IMR-90 (cell line): ENCODE data around the gene LLGL2. TPM values are rescaled to one million over a fixed set of nuclear protein-coding genes. Genes with fewer than 3 reads are reported as not detected.

Experiments used
- ATAC-seq: fragments of 200-7000 bp; cut with Tn5 transposase; 2 replicates; pipeline ENCODE4 v1.9.1; 2020; ENCODE audit warnings: low read depth, mild to moderate bottlenecking, moderate library complexity
- BruUV-seq: library from RNA; stranded (reverse); fragments of 400-500 nt; replicated peaks from 2 replicates; lab custom pipeline; 2021; lab: Mats Ljungman, UMichigan
- CTCF ChIA-PET: fragments of 300-600 bp; formaldehyde crosslinking; extraction: SDS; loops from one replicate; lab custom pipeline; 2021; ENCODE audit warnings: antibody characterized with exemption; lab: Yijun Ruan, JAX
- POLR2A ChIA-PET: fragments of 300-600 bp; sonication (Branson Sonifier 250); formaldehyde crosslinking; loops from one replicate; lab custom pipeline; 2022; ENCODE audit warnings: antibody characterized with exemption; ENCODE audit not compliant: unreplicated experiment; lab: Charles Lee
- DNase-seq: peaks from one replicate; pipeline ENCODE4 v3.0.0; 2013
- H2AFZ ChIP-seq: replicated peaks from 2 replicates; pipeline ENCODE3; 2013; ENCODE audit warnings: low read length, mild to moderate bottlenecking; ENCODE audit not compliant: poor library complexity
- H2AK5ac ChIP-seq: 2 replicates; pipeline ENCODE4 v1.6.1; 2013; ENCODE audit warnings: low read depth, low read length, inconsistent platforms
- H2AK9ac ChIP-seq: replicated peaks from 2 replicates; pipeline ENCODE3; 2013; ENCODE audit warnings: mild to moderate bottlenecking, low read depth, low read length, moderate library complexity; ENCODE audit not compliant: poor library complexity
- H2BK120ac ChIP-seq: 2 replicates; pipeline ENCODE4 v1.6.1; 2013; ENCODE audit warnings: low read depth, low read length, inconsistent platforms
- H2BK15ac ChIP-seq: 3 replicates; pipeline ENCODE4 v1.6.1; 2013; ENCODE audit warnings: low read depth, low read length, inconsistent platforms
- H2BK20ac ChIP-seq: 2 replicates; pipeline ENCODE4 v1.6.1; 2013; ENCODE audit warnings: low read depth, mild to moderate bottlenecking, inconsistent platforms, low read length, moderate library complexity
- H2BK5ac ChIP-seq: 2 replicates; pipeline ENCODE4 v1.6.1; 2013; ENCODE audit warnings: mild to moderate bottlenecking, low read depth, low read length, inconsistent platforms; ENCODE audit not compliant: poor library complexity, severe bottlenecking
- H3K14ac ChIP-seq: replicated peaks from 2 replicates; pipeline ENCODE4 v1.6.1; 2013; ENCODE audit warnings: low read depth, low read length, inconsistent platforms
- H3K18ac ChIP-seq: 2 replicates; pipeline ENCODE4 v1.6.1; 2013; ENCODE audit warnings: low read depth, low read length, control low read depth
- H3K23ac ChIP-seq: 2 replicates; pipeline ENCODE4 v1.6.1; 2013; ENCODE audit warnings: low read depth, low read length, inconsistent platforms
- H3K27ac ChIP-seq: 2 replicates; pipeline ENCODE4 v1.5.1; 2013; ENCODE audit warnings: mild to moderate bottlenecking, control low read depth, low read length; ENCODE audit not compliant: insufficient read depth
- H3K27me3 ChIP-seq: 2 replicates; pipeline ENCODE4 v1.6.1; 2013; ENCODE audit warnings: low read length; ENCODE audit not compliant: control insufficient read depth, insufficient read depth
- H3K36me3 ChIP-seq: 2 replicates; pipeline ENCODE4 v1.6.1; 2013; ENCODE audit warnings: low read length, mixed read lengths; ENCODE audit not compliant: control insufficient read depth, insufficient read depth
- H3K4ac ChIP-seq: 2 replicates; pipeline ENCODE4 v1.6.1; 2013; ENCODE audit warnings: low read depth, low read length, inconsistent platforms
- H3K4me1 ChIP-seq: 2 replicates; pipeline ENCODE4 v1.6.1; 2013; ENCODE audit warnings: low read length, mixed read lengths; ENCODE audit not compliant: control insufficient read depth, insufficient read depth
- H3K4me2 ChIP-seq: 2 replicates; pipeline ENCODE4 v1.6.1; 2013; ENCODE audit warnings: low read depth, mild to moderate bottlenecking, control low read depth, low read length, moderate library complexity
- H3K4me3 ChIP-seq: 2 replicates; pipeline ENCODE4 v1.5.1; 2013; ENCODE audit warnings: low read depth, mild to moderate bottlenecking, control low read depth, low read length, moderate library complexity; ENCODE audit not compliant: insufficient read depth
- H3K56ac ChIP-seq: 2 replicates; pipeline ENCODE4 v1.6.1; 2013; ENCODE audit warnings: low read length, inconsistent platforms; ENCODE audit not compliant: insufficient read depth; ENCODE audit errors: extremely low read depth
- H3K79me1 ChIP-seq, 2 experiments: 2 replicates each; pipeline ENCODE4 v1.6.1; 2013; ENCODE audit warnings: low read length in 2 of 2, inconsistent platforms in 1 of 2, low read depth in 1 of 2
- H3K9ac ChIP-seq: 2 replicates; pipeline ENCODE4 v1.6.1; 2013; ENCODE audit warnings: low read depth, low read length, control low read depth
- H3K9me1 ChIP-seq: 2 replicates; pipeline ENCODE4 v1.6.1; 2013; ENCODE audit warnings: low read length, inconsistent platforms; ENCODE audit not compliant: insufficient read depth
- H3K9me3 ChIP-seq: 2 replicates; pipeline ENCODE4 v1.6.1; 2013; ENCODE audit warnings: low read length; ENCODE audit not compliant: control insufficient read depth, insufficient read depth
- H4K20me1 ChIP-seq: 2 replicates; pipeline ENCODE4 v1.6.1; 2013; ENCODE audit warnings: low read length, inconsistent platforms; ENCODE audit not compliant: insufficient read depth
- H4K5ac ChIP-seq: 2 replicates; pipeline ENCODE4 v1.6.1; 2013; ENCODE audit warnings: mild to moderate bottlenecking, low read depth, low read length, control low read depth
- H4K8ac ChIP-seq, 2 experiments: 2 replicates each; pipeline ENCODE4 v1.6.1; 2013; ENCODE audit warnings: low read depth in 2 of 2, low read length in 2 of 2, control low read depth in 1 of 2, inconsistent platforms in 1 of 2
- H4K91ac ChIP-seq: 2 replicates; pipeline ENCODE4 v1.6.1; 2013; ENCODE audit warnings: low read depth, low read length, inconsistent platforms; ENCODE audit not compliant: insufficient read depth
- BHLHE40 ChIP-seq: fragments of 150-350 bp; IDR thresholded peaks from 2 replicates; pipeline ENCODE4 v1.6.1; 2016; ENCODE audit warnings: mild to moderate bottlenecking, low read depth, low read length
- CEBPB ChIP-seq: IDR thresholded peaks from 2 replicates; pipeline ENCODE4 v1.6.1; 2012; ENCODE audit warnings: low read depth, low read length, improper control_type of control experiment
- CHD1 ChIP-seq: IDR thresholded peaks from 2 replicates; pipeline ENCODE4 v1.6.1; 2012; ENCODE audit warnings: low read depth, low read length, improper control_type of control experiment
- FOS ChIP-seq: fragments of 150-350 bp; IDR thresholded peaks from 2 replicates; pipeline ENCODE4 v1.6.1; 2016; ENCODE audit warnings: low read depth, low read length
- MAFK ChIP-seq: IDR thresholded peaks from 2 replicates; pipeline ENCODE4 v1.6.1; 2012; ENCODE audit warnings: low read depth, low read length, improper control_type of control experiment
- MAZ ChIP-seq: IDR thresholded peaks from 2 replicates; pipeline ENCODE4 v1.6.1; 2012; ENCODE audit warnings: low read depth, mild to moderate bottlenecking, low read length, improper control_type of control experiment, moderate library complexity, borderline replicate concordance
- MXI1 ChIP-seq: IDR thresholded peaks from 2 replicates; pipeline ENCODE4 v1.6.1; 2012; ENCODE audit warnings: low read depth, mild to moderate bottlenecking, low read length, moderate library complexity, borderline replicate concordance
- NFE2L2 ChIP-seq: fragments of 150-350 bp; IDR thresholded peaks from 2 replicates; pipeline ENCODE4 v1.6.1; 2016; ENCODE audit warnings: low read depth, mild to moderate bottlenecking, low read length
- POLR2A ChIP-seq: IDR thresholded peaks from 2 replicates; pipeline ENCODE4 v1.6.1; 2012; ENCODE audit warnings: mild to moderate bottlenecking, low read depth, low read length
- SMC3 ChIP-seq: fragments of 150-350 bp; IDR thresholded peaks from 2 replicates; pipeline ENCODE4 v1.6.1; 2016; ENCODE audit warnings: low read depth, mild to moderate bottlenecking, antibody characterized with exemption, low read length, moderate library complexity
- WGBS, 2 experiments: methylation state at CpG; one replicate each; pipeline versions ENCODE4 v1.1.5 to v1.1.7; 2013; ENCODE audit warnings: missing lambda C conversion rate in 2 of 2; ENCODE audit not compliant: insufficient read length in 1 of 2; ENCODE audit errors: extremely low coverage in 2 of 2; 5-methylcytosine and 5-hydroxymethylcytosine counted together
- dilution Hi-C: fragments of 300-500 bp; cut with HindIII; formaldehyde crosslinking; loops from one replicate; pipeline ENCODE4 v1.14.3; 2018; ENCODE audit warnings: low sequenced_read_pairs; ENCODE audit not compliant: unreplicated experiment
- in situ Hi-C: fragments of 300-500 bp; cut with MboI; formaldehyde crosslinking; loops from 3 replicates; pipeline ENCODE4 v1.14.3; 2019; ENCODE audit warnings: low sequenced_read_pairs, inconsistent platforms, mixed read lengths
- intact Hi-C: fragments of 100-400 bp; cut with micrococcal nuclease; formaldehyde crosslinking; loops from 2 replicates; pipeline ENCODE4 v1.10.0; 2022
- polyA plus RNA-seq, 3 experiments: library from polyadenylated mRNA; depleted of rRNA; stranded (reverse); fragments of >200 nt; gene quantifications; 2 replicates each; pipeline ENCODE4 v1.2.3, GENCODE V29; 2012; ENCODE audit warnings: low replicate concordance in 1 of 3
- total RNA-seq: library from RNA; depleted of rRNA; stranded (reverse); fragments of >200 nt; gene quantifications from 2 replicates; pipeline ENCODE4 v1.2.3, GENCODE V29; 2012
- TF ChIP-seq, protein P1 (sequence below): fragments of 150-350 bp; IDR thresholded peaks from 2 replicates; pipeline ENCODE4 v1.6.1; 2016; ENCODE audit warnings: low read depth, mild to moderate bottlenecking, low read length, moderate library complexity, borderline replicate concordance
- TF ChIP-seq, protein P2 (sequence below): conservative IDR thresholded peaks from 2 replicates; pipeline ENCODE4 v1.5.1; 2012; ENCODE audit warnings: mild to moderate bottlenecking, low read depth, low read length, improper control_type of control experiment
- TF ChIP-seq, protein P3 (sequence below): fragments of 150-350 bp; IDR thresholded peaks from 2 replicates; pipeline ENCODE4 v1.6.1; 2017; ENCODE audit warnings: mild to moderate bottlenecking, antibody characterized with exemption, low read length, low read depth

Gene LLGL2
- total and polyA plus RNA-seq, 2 of the 4 experiments (the other 2 are of a cell fraction): 0.54 to 0.72 TPM

DNA sequence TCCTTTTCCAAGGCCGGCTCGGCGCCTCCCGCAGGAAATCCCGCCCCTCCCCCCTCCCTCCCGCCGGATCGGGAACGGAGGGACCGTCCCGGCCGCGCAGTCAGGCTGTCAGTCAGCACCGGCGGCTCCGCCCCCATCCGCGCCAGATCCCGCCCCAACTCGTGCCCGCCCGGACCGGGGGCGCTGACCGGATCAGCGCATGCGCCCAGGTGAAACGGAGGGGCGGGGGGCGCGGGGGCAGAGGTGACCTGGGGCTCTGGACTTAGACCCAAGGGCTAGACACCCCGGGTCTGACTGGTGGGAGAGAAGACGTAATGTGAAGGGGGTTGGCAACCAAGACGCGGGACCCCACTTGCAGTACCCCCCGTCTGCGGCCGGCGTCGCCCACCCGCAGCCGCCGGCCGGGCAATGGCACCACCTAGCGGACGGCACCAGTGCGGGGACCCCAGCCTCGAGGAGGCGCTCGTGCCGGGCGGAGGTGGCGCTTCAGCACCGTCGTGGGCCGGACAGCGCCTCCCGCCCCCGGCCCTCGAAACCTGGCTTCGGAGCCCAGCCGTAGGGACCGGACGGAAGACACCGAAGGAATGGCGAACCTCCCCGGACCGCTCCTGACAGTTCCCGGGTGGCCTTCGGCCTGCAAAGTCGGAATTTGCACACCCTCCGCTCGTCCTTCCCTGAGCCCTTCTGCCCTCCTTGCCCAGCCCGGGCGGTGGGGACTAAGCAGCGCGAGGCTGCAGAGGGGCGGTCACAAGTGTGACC lies 9.8 kb upstream of the LLGL2 start, which contains the start of gene CASKIN2:
TSS of gene CASKIN2 (minus strand) at position 42 of the 759 bp plus-strand sequence. CDS start 1,733 bp downstream, outside the sequence.
- CTCF ChIA-PET: interaction anchor here (0.7 to 1.1 kb wide), 3 partner anchors 37 to 93 kb away, joined by 3 to 4 read pairs (median 3); partner anchors contain the start of gene TMEM94
- POLR2A ChIA-PET: interaction anchor here (0.6 kb wide), 1 partner anchor 1272 kb away, joined by 13 read pairs; no protein-coding TSS in a partner anchor
- Histone ChIP-seq H3K27me3 (no peaks in the 10 kb centered on the region), H3K56ac (peak within 1 kb of the TSS; percentile 33; the same call in 1 of the 2 replicates), H2BK20ac (no peak within 1 kb of the TSS), H3K4me1 (peaks cover 10% of the 10 kb centered on the region; the same call in 1 of the 2 replicates), H3K36me3 (peaks cover 8% of the 10 kb centered on the region; the same call in 1 of the 2 replicates), H3K4me3 (peak within 1 kb of the TSS; percentile 82), H3K14ac (peak within 1 kb of the TSS; percentile 67), H3K18ac (peak within 1 kb of the TSS; percentile 5; the same call in 1 of the 2 replicates), H2BK15ac (no peak within 1 kb of the TSS; the same call in 2 of the 3 replicates), H4K91ac (peak within 1 kb of the TSS; percentile 41; the same call in 1 of the 2 replicates), H3K9me1 (peaks cover 13% of the 10 kb centered on the region; the same call in 1 of the 2 replicates), H3K27ac (peak within 1 kb of the TSS; percentile 51), H2AFZ (peak within 1 kb of the TSS; percentile 99), H3K9ac (peak within 1 kb of the TSS; percentile 46), H4K5ac (no peak within 1 kb of the TSS), H2BK120ac (no peak within 1 kb of the TSS), H2AK9ac (peak within 1 kb of the TSS; percentile 96), H3K23ac (peak within 1 kb of the TSS; percentile 82), H2AK5ac (peak within 1 kb of the TSS; percentile 70), H3K9me3 (no peaks in the 10 kb centered on the region), H3K4me2 (peak within 1 kb of the TSS; percentile 86), H3K4ac (peak within 1 kb of the TSS; percentile 71), H3K79me1 (peaks cover 32 to 57% of the 10 kb centered on the region in 2 experiments), H2BK5ac (peak within 1 kb of the TSS; percentile 65), H4K8ac (peak within 1 kb of the TSS in 1 of 2 experiments; percentile 90; a peak in 1 of 4 replicates), H4K20me1 (peaks cover 26% of the 10 kb centered on the region)
- ATAC-seq (peak; percentile 79), DNase-seq (peak; percentile 86)
- WGBS, 2 experiments: 1% methylated on average over 38 of the region's 78 CpGs; no CpG with 5 or more reads in 1 of the 2 experiments
- dilution Hi-C loops (no loop called here), intact Hi-C loops (loop anchor here (1.0 to 10.0 kb wide), 5 partner anchors 73 to 241 kb away; partner anchors contain the start of genes MIF4GD and SMIM5), in situ Hi-C loops (no loop called here)
- no TSS peak for BruUV-seq
- TF ChIP-seq BHLHE40 (peak; percentile 84), FOS (no peak), MXI1 (peak; percentile 96), CHD1 (no peak), MAZ (peak; percentile 67; the same call in 1 of the 2 replicates), SMC3 (peak; percentile 73), MAFK (no peak; the same call in 1 of the 2 replicates), CEBPB (no peak), POLR2A (no peak), NFE2L2 (no peak)
- TF ChIP-seq, protein P1, sequence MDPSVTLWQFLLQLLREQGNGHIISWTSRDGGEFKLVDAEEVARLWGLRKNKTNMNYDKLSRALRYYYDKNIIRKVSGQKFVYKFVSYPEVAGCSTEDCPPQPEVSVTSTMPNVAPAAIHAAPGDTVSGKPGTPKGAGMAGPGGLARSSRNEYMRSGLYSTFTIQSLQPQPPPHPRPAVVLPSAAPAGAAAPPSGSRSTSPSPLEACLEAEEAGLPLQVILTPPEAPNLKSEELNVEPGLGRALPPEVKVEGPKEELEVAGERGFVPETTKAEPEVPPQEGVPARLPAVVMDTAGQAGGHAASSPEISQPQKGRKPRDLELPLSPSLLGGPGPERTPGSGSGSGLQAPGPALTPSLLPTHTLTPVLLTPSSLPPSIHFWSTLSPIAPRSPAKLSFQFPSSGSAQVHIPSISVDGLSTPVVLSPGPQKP: no peak
- TF ChIP-seq, protein P2, sequence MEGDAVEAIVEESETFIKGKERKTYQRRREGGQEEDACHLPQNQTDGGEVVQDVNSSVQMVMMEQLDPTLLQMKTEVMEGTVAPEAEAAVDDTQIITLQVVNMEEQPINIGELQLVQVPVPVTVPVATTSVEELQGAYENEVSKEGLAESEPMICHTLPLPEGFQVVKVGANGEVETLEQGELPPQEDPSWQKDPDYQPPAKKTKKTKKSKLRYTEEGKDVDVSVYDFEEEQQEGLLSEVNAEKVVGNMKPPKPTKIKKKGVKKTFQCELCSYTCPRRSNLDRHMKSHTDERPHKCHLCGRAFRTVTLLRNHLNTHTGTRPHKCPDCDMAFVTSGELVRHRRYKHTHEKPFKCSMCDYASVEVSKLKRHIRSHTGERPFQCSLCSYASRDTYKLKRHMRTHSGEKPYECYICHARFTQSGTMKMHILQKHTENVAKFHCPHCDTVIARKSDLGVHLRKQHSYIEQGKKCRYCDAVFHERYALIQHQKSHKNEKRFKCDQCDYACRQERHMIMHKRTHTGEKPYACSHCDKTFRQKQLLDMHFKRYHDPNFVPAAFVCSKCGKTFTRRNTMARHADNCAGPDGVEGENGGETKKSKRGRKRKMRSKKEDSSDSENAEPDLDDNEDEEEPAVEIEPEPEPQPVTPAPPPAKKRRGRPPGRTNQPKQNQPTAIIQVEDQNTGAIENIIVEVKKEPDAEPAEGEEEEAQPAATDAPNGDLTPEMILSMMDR: peak; percentile 100
- TF ChIP-seq, protein P3, sequence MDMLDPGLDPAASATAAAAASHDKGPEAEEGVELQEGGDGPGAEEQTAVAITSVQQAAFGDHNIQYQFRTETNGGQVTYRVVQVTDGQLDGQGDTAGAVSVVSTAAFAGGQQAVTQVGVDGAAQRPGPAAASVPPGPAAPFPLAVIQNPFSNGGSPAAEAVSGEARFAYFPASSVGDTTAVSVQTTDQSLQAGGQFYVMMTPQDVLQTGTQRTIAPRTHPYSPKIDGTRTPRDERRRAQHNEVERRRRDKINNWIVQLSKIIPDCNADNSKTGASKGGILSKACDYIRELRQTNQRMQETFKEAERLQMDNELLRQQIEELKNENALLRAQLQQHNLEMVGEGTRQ: 0 out of 2 replicates have a peak, but pooled peaks have one; percentile 25
